Activated CD8-positive, alpha-beta memory T cell treated with anti-CD3 and anti-CD28 coated beads for 1 hour (primary cell): Measurements from ENCODE around the gene CCK.
"Not testable (repeated sequence)": the region's sequence is repeated elsewhere in the genome, so short reads cannot be mapped to it uniquely, and the experiment has no call there.

Experiments
- DNase-seq, 2 donors: peaks; one replicate each; pipeline ENCODE4 v3.0.0-alpha.2; 2020; ENCODE audit warnings: low read depth in 1 of 2; ENCODE audit errors: extremely low read depth in 1 of 2

Gene CCK

GRCh38 chr3:42266085-42266484 is at the start of gene CCK:
CCK (minus strand) TSS chr3:42266185; CDS start chr3:42263630, 2,555 bp downstream.
- no peak for DNase-seq

- no peak for DNase-seq
These were observed 48.4 kb upstream of the CCK start for GRCh38 chr3:42314411-42314810.

- no peak for DNase-seq
These were observed 42.7 kb upstream of the CCK start for GRCh38 chr3:42308651-42309050.

- no peak for DNase-seq
These were observed 40.5 kb upstream of the CCK start for GRCh38 chr3:42306499-42306898.

GRCh38 chr3:42302924-42303634 is 37.1 kb upstream of the CCK start:
- DNase-seq, result no peak

GRCh38 chr3:42301446-42302175 is 35.6 kb upstream of the CCK start:
- no peak for DNase-seq

- DNase-seq, result no peak
These were observed 34.8 kb upstream of the CCK start for GRCh38 chr3:42300778-42301177.

GRCh38 chr3:42300013-42300412 is 34.0 kb upstream of the CCK start:
- DNase-seq, result no peak

GRCh38 chr3:42298259-42298658 is 32.3 kb upstream of the CCK start:
- DNase-seq, result no peak

GRCh38 chr3:42292009-42292408 is 26.0 kb upstream of the CCK start:
- DNase-seq, result no peak

- no peak for DNase-seq
These were observed 25.2 kb upstream of the CCK start for GRCh38 chr3:42290966-42291714.

GRCh38 chr3:42289026-42289425 is 23.0 kb upstream of the CCK start:
- no peak for DNase-seq

GRCh38 chr3:42288385-42288784 is 22.4 kb upstream of the CCK start:
- no peak for DNase-seq

- DNase-seq, result not testable (repeated sequence)
These were observed 21.4 kb upstream of the CCK start for GRCh38 chr3:42287423-42287822.

- no peak for DNase-seq
These were observed 11.7 kb upstream of the CCK start for GRCh38 chr3:42277676-42278075.

GRCh38 chr3:42276141-42277132 is 10.5 kb upstream of the CCK start:
- DNase-seq, result no peak

GRCh38 chr3:42275217-42275616 is 9.2 kb upstream of the CCK start:
- DNase-seq, result no peak

GRCh38 chr3:42274266-42274665 is 8.3 kb upstream of the CCK start:
- DNase-seq, result no peak

GRCh38 chr3:42273361-42273760 is 7.4 kb upstream of the CCK start:
- no peak for DNase-seq

GRCh38 chr3:42271786-42272185 is 5.8 kb upstream of the CCK start:
- DNase-seq, result no peak

GRCh38 chr3:42270561-42270960 is 4.6 kb upstream of the CCK start:
- DNase-seq, result no peak
